Measurements from ENCODE around the gene AGBL1.

AGBL1 gene

DNA sequence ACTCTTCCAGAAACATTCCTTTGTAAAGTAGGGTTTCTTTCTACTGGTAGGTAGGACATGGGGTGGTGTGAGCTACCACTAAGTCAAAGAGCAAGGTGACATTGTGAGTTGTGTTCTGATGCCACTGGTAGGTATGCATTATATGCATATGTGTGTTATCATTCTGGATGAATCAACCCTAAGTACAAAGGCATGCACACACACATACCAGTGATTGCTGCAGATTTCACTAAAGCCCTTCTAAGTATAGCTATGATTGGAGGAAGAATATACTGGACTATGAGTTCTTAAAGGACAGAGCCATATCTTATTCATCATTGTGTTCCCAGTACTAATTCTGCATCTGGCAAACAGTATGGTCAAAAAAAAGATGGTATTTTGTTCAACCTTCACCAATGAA lies 646.0 kb downstream of the AGBL1 start:
- Histone ChIP-seq H3K27me3 (ENCODE audit: insufficient read depth, low read length) (no peaks in the 10 kb centered on the region), H3K4me1 (ENCODE audit: insufficient read depth, low read length) (no peaks in the 10 kb centered on the region), H2AFZ (ENCODE audit: low read depth, low read length) (no peak overlapping the region), H3K36me3 (ENCODE audit: insufficient read depth, low read length) (no peaks in the 10 kb centered on the region), H3K4me3 (ENCODE audit: low read length) (no peak overlapping the region), H3K9me3 (ENCODE audit: low read length) (no peaks in the 10 kb centered on the region)

DNA sequence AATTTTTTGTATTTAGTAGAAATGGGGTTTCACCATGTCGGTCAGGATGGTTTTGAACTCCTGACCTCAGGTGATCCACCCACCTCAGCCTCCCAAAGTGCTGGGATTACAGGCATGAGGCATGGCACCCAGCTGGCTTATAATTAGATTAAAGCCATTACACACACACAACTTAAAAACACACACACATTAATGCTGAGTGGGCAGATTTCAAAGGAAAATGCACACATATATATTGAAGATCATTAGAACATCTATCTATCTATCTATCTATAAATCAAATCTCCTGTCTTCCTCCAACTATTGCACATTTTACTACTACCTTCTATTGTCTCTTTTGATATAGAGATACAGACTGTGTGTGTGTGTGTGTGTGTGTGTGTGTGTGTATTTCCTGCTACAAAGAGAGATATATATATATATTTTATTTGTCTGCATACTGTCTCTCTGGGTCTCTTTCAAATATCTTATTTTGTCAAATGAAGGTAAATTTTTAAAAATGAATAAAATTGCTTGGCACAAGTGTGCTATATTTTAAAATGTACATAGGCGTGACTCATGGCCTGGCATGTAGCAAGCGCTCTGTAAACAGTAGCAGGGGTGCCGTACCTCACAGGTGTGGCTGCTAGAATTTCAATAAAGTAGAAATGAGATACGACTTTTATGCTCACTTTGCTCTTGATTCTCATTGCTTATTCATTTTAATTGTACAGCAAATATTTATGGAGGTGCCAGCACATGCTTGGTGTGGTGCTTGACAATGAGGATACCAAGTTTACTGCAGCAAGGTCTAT lies 655.8 kb downstream of the AGBL1 start:
- H3K9me3 ChIP-seq (ENCODE audit: low read length): no peaks in the 10 kb centered on the region
- no peaks in the 10 kb centered on the region for H3K27me3 ChIP-seq (ENCODE audit: insufficient read depth, low read length)
- H3K4me3 ChIP-seq (ENCODE audit: low read length): no peak overlapping the region
- H2AFZ ChIP-seq (ENCODE audit: low read depth, low read length): no peak overlapping the region
- no peaks in the 10 kb centered on the region for H3K4me1 ChIP-seq (ENCODE audit: insufficient read depth, low read length)
- no peaks in the 10 kb centered on the region for H3K36me3 ChIP-seq (ENCODE audit: insufficient read depth, low read length)

DNA sequence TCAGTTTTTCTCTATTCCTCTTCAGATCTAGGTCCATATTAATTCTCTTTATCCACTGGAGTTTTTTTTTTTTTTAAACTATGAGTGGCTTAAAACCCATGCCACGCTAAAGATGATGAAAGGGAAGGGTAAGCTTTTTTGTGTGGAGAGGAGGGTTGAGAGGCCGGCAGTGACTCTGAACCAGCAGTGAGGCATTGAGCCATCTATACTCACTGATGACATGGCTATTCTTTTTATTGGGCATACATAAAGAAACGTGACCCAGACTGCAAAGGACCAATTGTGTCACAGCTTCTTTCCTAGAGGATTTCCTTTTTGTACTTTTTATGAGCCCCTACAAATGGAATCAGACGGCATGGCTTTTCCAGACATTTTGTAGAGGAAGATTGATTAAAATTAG lies 662.2 kb downstream of the AGBL1 start:
- Histone ChIP-seq H3K4me1 (ENCODE audit: insufficient read depth, low read length) (peaks cover 6% of the 10 kb centered on the region), H3K9me3 (ENCODE audit: low read length) (no peaks in the 10 kb centered on the region), H2AFZ (ENCODE audit: low read depth, low read length) (no peak overlapping the region)

DNA sequence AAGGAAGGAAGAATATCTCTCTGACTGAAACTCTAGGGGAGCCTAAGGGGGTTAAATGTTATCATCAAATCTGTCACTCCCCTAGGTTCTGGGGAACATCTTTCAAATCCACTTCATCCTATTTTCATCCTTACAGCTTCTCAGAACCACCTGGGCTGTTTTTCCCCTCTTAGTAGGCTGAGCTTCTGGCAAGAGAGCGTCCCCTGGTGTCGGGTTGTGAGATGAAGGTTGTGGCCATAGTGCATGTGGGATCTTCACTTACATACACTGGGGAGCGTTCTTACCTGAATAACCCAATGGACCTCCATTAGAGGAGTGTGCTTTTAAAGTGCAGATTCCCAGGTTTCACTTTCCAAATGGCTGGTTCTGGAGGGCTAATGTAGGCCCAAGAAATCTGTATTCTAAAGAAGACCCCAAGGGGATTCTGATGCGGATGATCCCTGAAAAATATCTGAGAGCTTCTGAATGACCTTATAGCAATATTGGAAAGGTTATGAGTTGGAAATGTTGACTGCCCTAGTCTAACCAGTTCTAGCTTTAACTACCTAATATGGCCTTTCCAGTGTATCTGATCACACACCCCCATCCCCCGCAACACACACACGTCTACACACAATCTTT lies 663.7 kb downstream of the AGBL1 start:
- H3K36me3 ChIP-seq (ENCODE audit: insufficient read depth, low read length): no peaks in the 10 kb centered on the region
- H3K27me3 ChIP-seq (ENCODE audit: insufficient read depth, low read length): no peaks in the 10 kb centered on the region
- no peak overlapping the region for H2AFZ ChIP-seq (ENCODE audit: low read depth, low read length)
- no peak overlapping the region for H3K4me3 ChIP-seq (ENCODE audit: low read length)
- H3K4me1 ChIP-seq (ENCODE audit: insufficient read depth, low read length): peaks cover 6% of the 10 kb centered on the region
- no peaks in the 10 kb centered on the region for H3K9me3 ChIP-seq (ENCODE audit: low read length)

More for the DNA sequence above, 662.2 kb downstream of the AGBL1 start:
- H3K36me3 ChIP-seq (ENCODE audit: insufficient read depth, low read length): no peaks in the 10 kb centered on the region
- no peak overlapping the region for H3K4me3 ChIP-seq (ENCODE audit: low read length)
- no peaks in the 10 kb centered on the region for H3K27me3 ChIP-seq (ENCODE audit: insufficient read depth, low read length)

DNA sequence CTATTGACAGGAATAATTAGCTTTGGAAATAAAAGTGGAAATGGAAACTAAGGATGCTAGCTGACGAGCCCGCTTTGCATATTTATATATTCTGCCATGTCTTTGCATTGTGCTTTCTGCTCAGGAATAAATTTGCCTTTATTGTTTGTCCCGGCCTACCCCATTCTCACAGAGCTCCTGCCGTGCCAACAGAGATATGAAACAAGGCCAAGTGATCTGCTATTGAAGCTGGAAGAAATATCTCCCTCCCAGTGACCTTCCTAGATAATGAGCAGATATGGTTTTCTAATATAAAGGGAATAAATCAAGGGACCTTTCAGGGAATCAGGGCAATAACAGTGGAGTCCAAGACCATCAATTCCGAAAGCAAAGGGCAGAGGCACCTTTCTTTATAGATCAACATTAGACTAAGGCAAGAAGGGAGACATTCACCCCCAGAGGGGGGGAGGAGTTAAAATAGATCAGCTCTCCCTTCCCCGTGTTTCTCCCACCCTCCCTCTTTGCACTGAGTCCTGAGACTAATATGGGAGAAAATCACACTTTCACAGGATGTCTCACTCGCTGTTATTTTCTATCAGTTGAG lies 664.6 kb downstream of the AGBL1 start:
- no peaks in the 10 kb centered on the region for H3K36me3 ChIP-seq (ENCODE audit: insufficient read depth, low read length)
- no peak overlapping the region for H3K4me3 ChIP-seq (ENCODE audit: low read length)
- no peaks in the 10 kb centered on the region for H3K9me3 ChIP-seq (ENCODE audit: low read length)
- no peaks in the 10 kb centered on the region for H3K27me3 ChIP-seq (ENCODE audit: insufficient read depth, low read length)
- peaks cover 6% of the 10 kb centered on the region for H3K4me1 ChIP-seq (ENCODE audit: insufficient read depth, low read length)
- H2AFZ ChIP-seq (ENCODE audit: low read depth, low read length): no peak overlapping the region

DNA sequence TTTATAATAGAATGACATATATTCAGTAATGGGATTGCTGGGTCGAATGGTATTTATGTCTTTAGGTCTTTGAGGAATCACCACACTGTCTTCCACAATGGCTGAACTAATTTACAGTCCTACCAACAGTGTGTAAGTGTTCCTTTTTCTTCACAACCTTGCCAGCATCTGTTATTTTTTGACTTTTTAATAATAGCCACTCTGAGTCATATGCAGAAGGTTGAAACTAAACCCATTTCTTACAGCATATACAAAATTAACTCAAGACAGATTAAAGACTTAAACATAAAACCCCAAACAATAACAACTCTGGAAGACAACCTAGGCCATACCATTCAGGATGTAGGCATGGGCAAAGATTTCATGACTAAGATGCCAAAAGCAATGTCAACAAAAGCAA lies 671.4 kb downstream of the AGBL1 start:
- Histone ChIP-seq H3K4me3 (ENCODE audit: low read length) (no peak overlapping the region), H3K36me3 (ENCODE audit: insufficient read depth, low read length) (no peaks in the 10 kb centered on the region), H2AFZ (ENCODE audit: low read depth, low read length) (no peak overlapping the region), H3K9me3 (ENCODE audit: low read length) (no peaks in the 10 kb centered on the region), H3K27me3 (ENCODE audit: insufficient read depth, low read length) (peaks cover 3% of the 10 kb centered on the region), H3K4me1 (ENCODE audit: insufficient read depth, low read length) (no peaks in the 10 kb centered on the region)

DNA sequence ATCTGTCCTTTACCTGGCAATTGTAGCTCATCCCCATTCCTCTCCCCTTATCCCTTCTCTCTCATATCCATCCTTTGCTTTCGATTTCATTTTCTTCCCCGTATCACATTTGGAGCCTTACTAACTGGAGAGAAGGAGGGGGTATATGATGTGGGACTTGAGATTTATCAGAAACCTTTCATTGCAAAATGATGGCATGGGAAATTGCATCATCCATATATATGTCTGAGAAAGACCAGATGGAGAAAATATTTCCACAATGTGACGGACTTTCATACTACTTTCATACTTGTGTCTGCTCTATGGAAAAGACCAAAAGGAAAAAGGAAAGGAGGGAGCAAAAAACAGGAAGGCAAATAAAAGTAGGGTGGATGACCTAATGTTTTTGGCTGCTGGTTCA lies 675.2 kb downstream of the AGBL1 start:
- H3K4me1 ChIP-seq (ENCODE audit: insufficient read depth, low read length): no peaks in the 10 kb centered on the region
- no peak overlapping the region for H2AFZ ChIP-seq (ENCODE audit: low read depth, low read length)
- H3K9me3 ChIP-seq (ENCODE audit: low read length): no peaks in the 10 kb centered on the region
- no peaks in the 10 kb centered on the region for H3K36me3 ChIP-seq (ENCODE audit: insufficient read depth, low read length)
- peaks cover 3% of the 10 kb centered on the region for H3K27me3 ChIP-seq (ENCODE audit: insufficient read depth, low read length)
- no peak overlapping the region for H3K4me3 ChIP-seq (ENCODE audit: low read length)

DNA sequence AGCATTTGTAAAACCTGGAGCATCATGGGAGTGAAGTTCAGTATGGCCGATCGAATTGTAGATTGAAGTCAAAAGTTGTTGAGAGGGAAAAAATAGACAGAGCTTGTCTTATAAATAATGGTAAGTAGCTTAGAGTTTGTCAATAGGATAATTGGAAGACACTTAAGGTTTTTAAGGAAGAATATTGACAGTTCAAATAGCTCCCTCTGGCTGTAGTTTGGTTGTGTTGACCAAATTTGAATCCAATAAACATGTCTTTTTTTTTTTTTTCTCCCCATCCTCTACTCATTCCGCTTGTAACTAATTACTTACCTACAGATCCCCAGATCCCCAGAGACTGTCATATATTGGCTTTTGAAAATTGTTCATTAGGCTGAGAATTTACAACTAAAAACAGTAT lies 677.0 kb downstream of the AGBL1 start:
- no peaks in the 10 kb centered on the region for H3K36me3 ChIP-seq (ENCODE audit: insufficient read depth, low read length)
- no peak overlapping the region for H3K4me3 ChIP-seq (ENCODE audit: low read length)
- H3K27me3 ChIP-seq (ENCODE audit: insufficient read depth, low read length): peaks cover 3% of the 10 kb centered on the region
- H3K9me3 ChIP-seq (ENCODE audit: low read length): no peaks in the 10 kb centered on the region
- H2AFZ ChIP-seq (ENCODE audit: low read depth, low read length): no peak overlapping the region
- no peaks in the 10 kb centered on the region for H3K4me1 ChIP-seq (ENCODE audit: insufficient read depth, low read length)

DNA sequence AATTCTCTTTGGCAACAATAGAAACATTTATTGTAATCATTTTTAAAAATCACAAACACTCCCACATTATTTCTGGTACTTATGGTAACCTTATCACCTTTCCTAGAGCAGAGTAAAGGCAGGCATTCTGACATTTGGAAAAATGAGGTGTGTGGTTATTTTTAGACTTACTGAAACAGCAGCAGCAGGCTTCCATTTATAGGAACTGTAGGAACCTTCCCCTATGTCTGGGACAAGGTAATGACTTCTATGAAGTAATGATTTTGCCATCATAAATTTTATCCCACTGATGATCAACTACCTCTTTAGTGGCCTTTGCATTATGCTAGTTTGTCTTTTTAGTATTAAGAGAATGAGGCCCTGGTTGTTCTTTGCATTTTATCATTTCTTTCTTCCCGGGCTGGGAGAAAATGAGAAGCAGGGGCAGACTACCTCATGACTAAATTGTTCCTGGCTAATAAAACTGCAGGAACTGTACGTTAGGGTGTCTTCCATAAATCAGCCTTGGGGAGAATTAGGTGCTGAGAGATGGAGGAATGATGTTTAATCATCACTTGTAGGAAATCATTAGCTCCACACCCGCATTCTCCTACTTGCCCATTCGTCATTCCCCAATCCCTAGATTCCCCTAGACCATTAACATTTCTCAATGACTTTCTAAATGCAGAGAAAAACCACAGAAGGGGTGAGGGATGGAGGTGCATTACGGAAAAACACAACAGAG lies 680.3 kb downstream of the AGBL1 start:
- H3K4me3 ChIP-seq (ENCODE audit: low read length): no peak overlapping the region
- no peaks in the 10 kb centered on the region for H3K9me3 ChIP-seq (ENCODE audit: low read length)
- H3K4me1 ChIP-seq (ENCODE audit: insufficient read depth, low read length): no peaks in the 10 kb centered on the region
- no peaks in the 10 kb centered on the region for H3K36me3 ChIP-seq (ENCODE audit: insufficient read depth, low read length)
- H3K27me3 ChIP-seq (ENCODE audit: insufficient read depth, low read length): no peaks in the 10 kb centered on the region
- H2AFZ ChIP-seq (ENCODE audit: low read depth, low read length): no peak overlapping the region

DNA sequence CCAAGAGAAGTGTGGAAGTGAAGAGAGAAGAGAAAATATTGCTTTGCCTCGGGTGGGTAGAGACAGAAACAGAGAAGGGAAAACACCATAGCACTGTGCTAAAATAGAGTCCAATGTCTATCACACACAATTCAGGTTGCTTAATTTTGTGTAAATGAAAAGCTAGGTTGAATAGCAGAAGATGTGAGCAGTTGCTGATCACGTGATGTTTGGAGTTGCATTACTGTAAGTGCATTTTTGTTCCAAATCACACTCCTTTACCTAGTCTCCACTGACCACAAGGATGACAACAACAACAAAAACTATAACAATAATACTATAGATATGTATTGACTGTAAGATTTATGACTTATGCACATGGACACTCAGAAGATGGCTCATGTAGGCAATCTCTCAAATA lies 683.2 kb downstream of the AGBL1 start:
- H3K27me3 ChIP-seq (ENCODE audit: insufficient read depth, low read length): no peaks in the 10 kb centered on the region

DNA sequence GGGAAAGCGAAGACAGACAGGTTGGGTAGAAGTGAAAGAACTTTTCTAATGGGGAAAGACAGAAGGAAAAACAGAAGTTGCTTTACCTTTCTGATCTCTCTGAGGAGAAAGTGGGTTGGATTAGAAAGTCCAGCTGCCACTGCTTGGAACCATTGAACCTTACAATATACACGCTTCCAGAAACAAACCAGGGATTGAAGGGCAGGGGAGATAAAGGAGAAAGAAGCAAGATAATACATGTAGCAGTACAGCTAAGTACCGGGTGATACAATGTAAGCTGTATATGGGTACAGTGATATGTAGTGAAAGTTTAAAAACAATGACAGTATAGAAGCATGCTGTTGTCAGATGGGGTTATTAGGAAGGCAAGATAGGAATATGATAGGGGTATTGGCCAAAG lies 684.4 kb downstream of the AGBL1 start:
- Histone ChIP-seq H3K9me3 (ENCODE audit: low read length) (no peaks in the 10 kb centered on the region), H3K27me3 (ENCODE audit: insufficient read depth, low read length) (no peaks in the 10 kb centered on the region), H3K4me1 (ENCODE audit: insufficient read depth, low read length) (no peaks in the 10 kb centered on the region), H3K4me3 (ENCODE audit: low read length) (no peak overlapping the region), H2AFZ (ENCODE audit: low read depth, low read length) (no peak overlapping the region), H3K36me3 (ENCODE audit: insufficient read depth, low read length) (no peaks in the 10 kb centered on the region)

More for the DNA sequence above, 683.2 kb downstream of the AGBL1 start:
- no peaks in the 10 kb centered on the region for H3K36me3 ChIP-seq (ENCODE audit: insufficient read depth, low read length)
- H2AFZ ChIP-seq (ENCODE audit: low read depth, low read length): no peak overlapping the region
- no peaks in the 10 kb centered on the region for H3K4me1 ChIP-seq (ENCODE audit: insufficient read depth, low read length)
- no peaks in the 10 kb centered on the region for H3K9me3 ChIP-seq (ENCODE audit: low read length)
- H3K4me3 ChIP-seq (ENCODE audit: low read length): no peak overlapping the region

DNA sequence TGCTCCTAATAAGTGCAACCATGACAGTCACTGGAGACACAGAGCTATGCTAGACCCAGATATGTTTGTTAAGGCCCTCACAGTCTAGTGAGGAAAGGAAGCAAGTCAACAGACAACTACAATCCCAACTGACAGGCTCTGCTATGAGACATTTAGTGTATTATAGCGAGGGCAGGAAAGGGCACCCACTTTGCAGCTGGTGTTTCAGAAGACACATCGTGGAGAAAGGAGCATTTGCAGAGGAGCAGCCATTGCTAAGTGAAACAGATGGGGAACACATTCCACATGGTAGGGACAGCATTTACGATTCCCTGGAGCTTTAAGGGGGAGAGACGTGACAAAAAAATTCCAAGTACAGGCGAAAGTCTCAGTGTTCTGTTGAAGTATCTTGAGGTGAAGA lies 685.6 kb downstream of the AGBL1 start:
- no peak overlapping the region for H2AFZ ChIP-seq (ENCODE audit: low read depth, low read length)
- H3K36me3 ChIP-seq (ENCODE audit: insufficient read depth, low read length): no peaks in the 10 kb centered on the region
- H3K27me3 ChIP-seq (ENCODE audit: insufficient read depth, low read length): no peaks in the 10 kb centered on the region
- H3K4me1 ChIP-seq (ENCODE audit: insufficient read depth, low read length): no peaks in the 10 kb centered on the region
- H3K9me3 ChIP-seq (ENCODE audit: low read length): no peaks in the 10 kb centered on the region
- no peak overlapping the region for H3K4me3 ChIP-seq (ENCODE audit: low read length)
